Inflammatory macrophage (primary cell): ENCODE data around the gene GON4L.
"Not testable (repeated sequence)": the region's sequence is repeated elsewhere in the genome, so short reads cannot be mapped to it uniquely, and the experiment has no call there.

ENCODE experiments used
- DNase-seq, 2 donors: peaks; one replicate each; pipeline ENCODE4 v3.0.0-alpha.2; 2020 to 2022

The GON4L gene

DNA sequence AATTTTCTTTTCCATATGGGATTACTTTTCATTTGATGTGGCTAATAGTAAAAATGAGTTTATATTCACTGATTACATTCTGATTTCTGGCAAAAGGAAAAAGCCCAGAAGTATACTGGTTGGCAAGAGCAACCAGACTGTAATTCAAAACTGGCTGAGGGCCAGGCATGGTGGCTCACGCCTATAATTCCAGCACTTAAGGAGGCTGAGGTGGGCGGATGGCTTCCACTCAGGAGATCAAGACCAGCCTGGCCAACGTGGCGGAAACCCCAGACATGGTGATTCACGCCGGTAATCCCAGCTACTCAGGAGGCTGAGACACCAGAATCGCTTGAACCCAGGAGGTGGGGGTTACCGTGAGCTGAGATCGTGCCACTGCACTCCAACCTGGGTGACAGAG lies 16.8 kb upstream of the GON4L start:
- DNase-seq, result no peak

DNA sequence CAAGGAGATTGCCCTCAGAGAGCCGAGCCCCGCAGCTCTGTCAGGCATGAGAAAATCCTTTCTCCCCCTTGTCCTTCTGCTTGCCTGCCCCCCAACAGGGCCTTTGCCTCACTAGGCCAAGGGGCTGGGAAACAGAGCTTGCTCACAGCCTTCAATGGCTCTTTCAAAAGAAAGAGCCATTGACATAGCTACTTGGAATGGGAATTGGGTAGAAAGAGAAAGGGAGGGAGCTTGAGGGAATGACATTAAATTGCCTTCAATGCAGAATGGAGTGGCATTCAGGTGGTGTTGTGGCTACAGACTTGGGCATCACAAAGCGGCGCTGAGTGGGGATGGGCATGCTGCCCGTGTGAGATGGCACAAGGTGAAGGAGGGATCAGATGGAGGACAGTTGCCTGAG lies 15.5 kb upstream of the GON4L start:
- DNase-seq, result no peak

DNA sequence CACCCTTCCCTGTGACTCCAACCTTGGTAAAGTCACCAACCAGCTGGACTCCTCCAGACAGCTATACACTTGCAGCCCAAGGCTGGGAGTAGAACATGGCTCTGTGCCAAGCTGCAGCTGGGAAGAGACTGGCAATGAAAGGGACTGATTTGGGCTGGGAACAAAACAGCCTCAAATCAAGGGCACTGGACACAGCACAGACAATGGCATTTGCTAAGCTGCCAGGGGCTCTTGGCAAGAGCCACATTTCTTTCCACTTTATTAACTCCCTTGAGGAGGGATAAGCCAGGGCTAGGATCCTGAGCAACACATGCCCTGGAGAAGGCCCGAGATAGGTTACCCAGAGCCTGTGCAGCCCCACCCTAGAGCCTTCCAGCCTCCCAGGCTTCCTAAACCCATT lies 14.4 kb upstream of the GON4L start:
- DNase-seq, result no peak

DNA sequence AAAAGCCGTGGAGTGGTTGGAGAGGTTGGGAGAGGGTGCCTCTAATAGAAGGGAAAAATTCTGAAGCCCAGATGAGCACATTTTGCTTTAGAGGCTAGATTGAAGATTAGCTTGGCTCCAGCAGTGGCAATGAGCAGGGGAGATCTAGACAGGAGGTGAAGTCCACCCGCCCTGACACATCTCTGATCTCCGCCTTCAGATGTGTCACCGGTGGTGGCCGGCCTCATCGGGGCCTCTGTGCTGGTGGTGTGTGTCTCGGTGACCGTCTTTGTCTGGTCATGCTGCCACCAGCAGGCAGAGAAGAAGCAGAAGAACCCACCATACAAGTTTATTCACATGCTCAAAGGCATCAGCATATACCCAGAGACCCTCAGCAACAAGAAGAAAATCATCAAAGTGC lies 10.8 kb upstream of the GON4L start:
- no peak for DNase-seq

DNA sequence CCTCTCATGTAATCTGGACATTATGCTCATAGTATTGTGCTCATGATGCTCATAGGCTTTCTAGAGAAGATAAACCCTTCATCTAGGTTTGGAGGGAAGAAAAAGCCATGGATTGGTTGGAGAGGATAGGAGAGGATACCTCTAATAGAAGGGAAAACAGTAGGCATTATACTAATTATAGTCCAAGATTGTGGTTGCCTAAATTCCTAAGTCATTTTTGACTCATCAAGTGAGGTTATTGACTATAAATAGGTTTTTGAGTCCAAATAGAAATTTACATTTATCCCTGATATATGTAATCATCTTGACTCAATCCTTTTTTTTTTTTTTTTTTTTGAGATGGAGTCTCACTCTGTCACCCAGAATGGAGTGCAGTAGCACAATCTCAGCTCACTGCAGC lies 7.4 kb upstream of the GON4L start:
- no peak for DNase-seq

DNA sequence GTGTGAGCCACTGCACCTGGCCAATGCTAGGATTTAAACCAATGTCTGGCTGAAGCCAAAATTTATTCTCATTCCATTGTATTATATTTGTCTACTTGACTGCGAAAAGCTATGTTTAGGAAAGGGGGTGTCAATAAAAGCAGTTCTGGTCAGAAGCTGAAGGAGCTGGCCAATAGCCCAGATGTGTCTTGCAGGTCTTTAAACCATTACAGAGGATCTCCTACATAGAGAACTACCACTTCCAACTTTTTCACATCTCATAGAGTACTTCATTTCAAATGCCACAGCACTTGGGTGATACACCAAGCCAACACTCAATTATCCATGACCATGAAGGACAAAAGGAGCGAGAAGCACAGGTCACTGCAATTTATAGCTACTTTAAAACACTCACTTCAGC lies 4.9 kb upstream of the GON4L start:
- DNase-seq, result no peak

DNA sequence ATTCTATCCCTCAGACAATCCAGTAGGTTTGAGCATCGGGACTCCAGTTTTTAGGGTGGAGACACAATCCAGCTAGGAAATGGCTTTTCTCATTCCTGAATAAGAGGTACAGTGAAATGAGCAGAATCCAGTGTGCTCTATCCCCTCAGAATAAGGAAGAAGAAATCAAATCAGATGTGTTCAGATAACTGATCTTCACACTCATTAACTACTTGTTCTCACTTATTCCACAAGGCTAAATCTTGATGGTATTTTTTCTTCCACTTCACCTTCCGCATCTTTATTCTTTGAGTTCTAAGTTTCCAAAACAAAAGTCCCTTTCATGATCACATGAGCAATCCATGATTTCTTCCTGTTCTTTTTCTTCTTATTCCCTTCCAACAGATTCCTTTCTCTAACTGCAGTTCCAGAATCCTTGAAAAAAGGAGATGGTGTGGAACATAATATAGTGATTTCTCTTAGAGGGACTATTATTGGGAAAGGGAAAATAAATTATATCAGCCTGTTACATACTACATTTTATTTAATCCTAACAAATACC lies 4.0 kb upstream of the GON4L start:
- DNase-seq, result no peak

DNA sequence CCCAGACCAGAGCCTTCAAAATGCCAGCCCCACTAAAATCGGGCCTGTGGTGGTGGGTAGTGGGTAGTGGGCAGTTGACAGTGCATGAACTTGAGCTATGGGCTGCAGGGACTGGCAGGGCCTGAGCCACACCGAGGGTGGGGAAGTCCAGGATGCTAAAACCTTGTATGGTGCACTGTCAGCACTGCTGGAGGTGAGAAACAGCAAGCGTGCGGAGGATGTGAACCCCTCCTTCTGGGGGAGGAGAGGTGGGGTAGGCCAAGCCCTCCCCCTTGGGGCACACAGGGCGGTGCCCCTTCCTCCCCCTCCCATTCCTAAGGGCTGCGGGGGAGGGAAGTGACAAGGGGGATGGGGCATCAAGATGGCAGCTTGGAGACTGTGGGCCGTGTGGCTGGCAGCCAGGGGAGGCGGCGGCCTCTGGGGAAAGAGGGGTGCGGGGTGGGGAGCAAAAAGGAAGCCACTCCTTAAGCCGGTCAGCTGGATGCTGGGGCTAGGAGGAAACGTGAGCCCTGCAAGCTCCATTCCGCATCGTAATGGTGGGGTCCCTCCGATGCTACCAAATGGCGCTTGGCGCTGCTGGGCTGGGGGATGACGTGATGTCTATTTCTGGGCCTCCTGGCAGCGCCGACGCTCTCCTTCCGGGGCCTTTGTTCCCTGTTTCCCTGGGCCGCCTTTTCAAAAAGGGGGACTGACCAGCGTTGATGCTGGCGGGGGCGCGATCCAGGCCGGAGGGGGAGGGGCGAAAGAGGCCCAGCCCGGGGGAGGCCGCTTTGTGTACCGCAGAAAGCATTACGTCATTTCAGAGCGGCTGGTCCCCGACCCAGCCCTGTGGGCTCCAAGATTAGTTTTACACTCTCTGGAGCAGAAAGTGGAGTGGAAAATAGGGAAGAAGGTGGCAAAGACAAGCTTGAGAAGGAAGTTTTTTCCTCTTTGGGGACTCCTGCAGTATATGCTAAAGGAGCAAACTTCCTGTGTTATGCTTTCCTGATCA lies 3.2 kb upstream of the GON4L start:
- DNase-seq, result peak; percentile 86 to 93

DNA sequence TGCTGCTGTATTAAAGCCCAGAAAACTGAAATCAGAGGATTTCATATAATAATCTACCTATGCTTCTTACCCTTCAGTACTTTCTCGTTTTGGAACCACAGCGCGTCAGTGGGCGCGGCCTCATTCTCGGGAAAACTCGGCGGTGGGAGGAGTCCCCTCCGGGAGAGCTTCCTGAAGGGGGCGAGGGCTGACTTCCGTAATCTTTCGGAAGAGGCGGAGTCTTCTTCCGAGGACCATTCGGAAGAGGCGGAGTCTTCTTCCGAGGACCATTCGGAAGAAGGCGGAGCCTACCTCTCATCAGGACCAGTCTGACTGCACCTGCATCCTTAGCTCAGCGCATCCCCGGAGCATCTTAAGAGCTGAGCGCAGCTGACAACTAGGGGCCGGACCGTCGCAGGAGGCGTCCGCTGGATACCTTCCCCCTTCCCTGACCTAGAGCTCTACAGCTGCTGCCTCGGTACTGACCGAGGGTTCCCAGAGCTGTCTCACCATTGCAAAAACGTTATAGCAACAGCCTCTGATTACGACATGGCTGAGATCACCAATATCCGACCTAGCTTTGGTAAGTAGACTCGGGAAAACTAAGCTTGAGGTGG lies 2.3 kb upstream of the GON4L start, which contains the start of gene SYT11:
Gene SYT11, plus strand, starts transcription at position 334 of the 596 bp plus-strand sequence. Its CDS starts 195 bp downstream, at position 529.
- peak; percentile 97 to 98 for DNase-seq

DNA sequence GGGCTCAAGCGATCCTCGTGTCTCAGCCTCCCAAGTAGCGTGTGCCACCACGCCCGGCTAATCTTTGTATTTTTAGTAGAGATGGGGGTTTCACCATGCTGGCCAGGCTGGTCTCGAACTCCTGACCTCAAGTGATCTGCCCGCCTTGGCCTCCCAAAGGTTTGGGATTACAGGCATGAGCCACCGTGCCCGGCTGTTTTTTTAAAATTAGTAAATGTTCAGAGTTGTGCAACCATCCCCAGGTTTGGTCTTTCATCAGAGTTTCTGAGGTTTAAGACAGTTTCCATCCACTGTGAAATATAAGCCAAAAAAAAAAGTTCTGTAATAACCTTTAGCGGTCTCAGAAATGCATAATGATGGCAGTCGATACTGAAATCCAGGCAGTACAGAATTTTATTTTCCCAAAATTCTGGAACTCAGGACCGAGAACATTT lies 1.8 kb upstream of the GON4L start:
- no peak for DNase-seq

DNA sequence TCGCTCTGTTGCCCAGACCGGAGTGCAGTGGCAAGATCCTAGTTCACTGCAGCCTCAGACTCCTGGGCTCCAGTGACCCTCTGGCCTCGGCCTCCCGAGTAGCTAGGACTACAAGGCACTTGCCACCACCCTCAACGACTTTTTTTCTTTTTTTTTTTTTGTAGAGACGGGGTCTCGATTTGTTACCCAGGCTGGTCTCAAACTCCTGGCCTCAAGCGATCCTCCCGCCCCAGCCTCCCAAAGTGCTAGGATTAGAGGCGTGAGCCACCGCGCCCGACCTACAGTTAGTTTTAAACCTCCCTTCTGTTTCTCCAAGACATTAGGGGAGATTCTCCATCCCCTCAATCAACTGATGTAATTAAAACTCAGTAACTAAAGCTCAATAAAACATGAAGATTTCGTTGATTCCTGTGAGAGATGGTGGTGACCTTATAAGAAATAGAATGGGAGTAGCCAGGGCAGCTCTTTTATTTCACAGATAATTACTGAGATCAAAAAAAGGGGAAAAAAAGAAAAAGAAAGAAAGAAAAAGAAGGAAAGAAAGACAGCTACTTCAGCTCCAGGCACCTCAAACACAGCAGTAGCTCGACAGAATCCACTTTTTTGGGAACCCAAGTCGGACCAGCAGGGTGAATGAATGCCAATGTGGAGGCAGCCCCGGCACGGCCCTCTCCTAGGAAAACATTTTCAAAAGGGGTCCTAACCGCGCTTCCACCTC lies 598 bp downstream of the GON4L start:
- no peak for DNase-seq

DNA sequence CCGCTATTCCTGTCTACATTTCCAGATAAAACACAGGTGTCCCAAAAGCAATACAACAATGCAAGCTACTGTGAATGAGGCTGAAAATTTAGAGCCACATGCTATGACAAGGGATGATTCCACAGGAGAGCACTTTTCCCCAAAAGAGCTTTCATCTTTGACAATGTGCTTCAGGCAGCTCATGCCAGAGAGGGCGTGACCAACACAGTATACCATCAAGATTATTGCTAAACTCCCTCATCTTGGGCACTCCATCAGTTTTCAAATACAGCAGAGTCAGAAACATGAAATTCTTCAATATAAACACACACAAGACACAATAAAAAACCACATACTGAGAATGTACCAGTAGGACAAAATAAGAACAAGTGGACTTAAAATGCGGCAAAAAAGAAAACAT lies 6.7 kb downstream of the GON4L start:
- no peak for DNase-seq

DNA sequence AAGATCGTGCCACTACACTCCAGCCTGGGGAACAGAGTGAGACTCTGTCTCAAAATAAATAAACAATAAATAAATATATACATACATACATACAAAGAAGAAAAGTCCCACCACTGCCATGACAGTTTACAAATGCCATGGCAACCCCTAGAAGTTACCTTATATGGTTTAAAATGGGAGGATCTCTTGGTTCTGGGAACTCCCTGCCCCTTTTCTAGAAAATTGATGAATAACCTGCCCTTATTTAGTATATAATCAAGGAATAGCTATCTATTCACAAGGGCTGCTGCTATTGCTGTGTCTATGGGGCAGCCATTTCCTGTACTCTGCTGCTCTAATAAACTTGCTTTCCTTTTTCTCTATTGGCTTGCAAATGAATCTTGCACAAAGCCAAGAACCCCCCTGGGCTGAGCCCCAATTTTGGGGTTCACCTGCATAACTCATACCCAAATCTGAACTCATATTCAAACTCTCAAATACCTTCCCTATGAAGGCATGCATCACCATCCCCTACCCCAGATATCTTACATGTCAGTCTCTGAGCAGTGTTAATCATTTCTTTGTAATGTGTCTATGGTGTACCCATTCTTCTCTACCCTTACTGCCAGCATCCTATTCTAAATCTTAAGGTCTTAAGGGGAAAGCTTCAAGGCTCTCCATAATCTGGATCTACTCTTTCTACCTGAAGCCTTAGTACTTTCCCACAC lies 9.0 kb downstream of the GON4L start:
- no peak for DNase-seq

DNA sequence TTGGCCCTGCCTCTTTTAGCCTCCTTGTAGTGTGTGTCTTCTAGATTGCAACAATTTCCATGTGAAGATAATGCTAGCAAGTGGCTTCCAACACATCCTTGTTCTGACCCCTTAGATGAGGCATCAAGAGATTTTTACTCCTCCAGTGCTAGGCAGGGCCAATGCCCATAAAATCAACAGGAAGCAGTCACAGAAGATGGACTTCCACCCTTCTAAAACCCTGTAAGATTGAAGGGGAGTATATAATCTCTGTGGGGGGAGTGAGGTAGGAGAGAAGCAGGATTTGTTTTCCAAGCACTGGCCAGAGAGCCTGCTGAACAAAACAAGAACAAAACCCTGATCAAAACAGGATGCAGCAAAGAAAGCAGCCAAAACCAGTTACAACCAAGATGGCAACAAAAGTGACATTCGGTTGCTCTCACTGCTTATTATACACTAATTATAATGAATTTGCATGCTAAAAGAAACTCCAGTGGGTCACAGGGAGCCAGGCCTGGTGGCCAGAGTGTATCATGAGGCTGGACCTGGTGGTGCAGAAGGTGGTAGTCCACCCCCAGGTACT lies 12.1 kb downstream of the GON4L start:
- no peak for DNase-seq

DNA sequence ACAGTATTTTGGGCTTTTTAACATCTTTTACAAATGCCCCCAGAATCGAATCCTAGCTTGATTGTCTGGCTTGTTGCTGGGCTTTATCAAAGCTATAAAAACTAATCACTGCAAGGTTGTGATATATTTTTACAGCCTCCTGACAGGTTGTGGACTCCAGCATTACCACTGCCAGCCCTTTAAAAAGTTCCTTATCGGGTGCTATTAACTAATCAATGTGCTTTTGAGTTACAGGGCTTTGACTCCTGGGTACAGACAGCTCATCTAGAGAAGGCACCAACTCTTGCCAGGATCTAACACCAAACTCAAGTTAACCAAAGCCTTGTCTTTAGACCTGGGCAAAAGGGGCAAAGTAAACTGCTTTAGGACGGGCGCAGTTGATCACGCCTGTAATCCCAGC lies 16.6 kb downstream of the GON4L start:
- no peak for DNase-seq

DNA sequence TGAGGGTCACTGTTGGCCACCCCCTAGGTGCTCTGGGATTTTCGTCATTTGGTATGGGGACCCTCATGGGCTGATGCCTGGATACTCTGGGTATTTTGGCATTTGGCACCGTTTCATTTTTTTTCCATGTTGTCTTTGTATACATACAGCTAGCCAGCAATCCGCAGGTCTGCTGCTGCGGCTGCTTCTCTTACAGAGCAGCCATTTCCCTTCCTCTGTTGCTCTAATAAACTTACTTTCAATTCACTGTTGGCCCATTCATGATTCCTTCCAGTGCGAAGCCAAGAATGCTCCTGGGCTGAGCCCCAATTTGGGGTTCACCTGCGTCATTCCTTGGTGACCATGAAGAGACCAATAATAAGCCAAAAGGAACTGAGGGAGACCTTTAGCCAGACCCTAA lies 21.5 kb downstream of the GON4L start:
- no peak for DNase-seq

DNA sequence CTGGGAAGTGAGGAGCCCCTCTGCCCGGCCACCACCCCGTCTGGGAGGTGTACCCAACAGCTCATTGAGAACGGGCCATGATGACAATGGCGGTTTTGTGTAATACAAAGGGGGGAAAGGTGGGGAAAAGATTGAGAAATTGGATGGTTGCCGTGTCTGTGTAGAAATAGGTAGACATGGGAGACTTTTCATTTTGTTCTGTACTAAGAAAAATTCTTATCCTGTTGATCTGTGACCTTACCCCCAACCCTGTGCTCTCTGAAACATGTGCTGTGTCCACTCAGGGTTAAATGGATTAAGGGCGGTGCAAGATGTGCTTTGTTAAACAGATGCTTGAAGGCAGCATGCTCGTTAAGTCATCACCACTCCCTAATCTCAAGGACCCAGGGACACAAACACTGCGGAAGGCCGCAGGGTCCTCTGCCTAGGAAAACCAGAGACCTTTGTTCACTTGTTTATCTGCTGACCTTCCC lies 22.1 kb downstream of the GON4L start:
- not testable (repeated sequence) for DNase-seq

DNA sequence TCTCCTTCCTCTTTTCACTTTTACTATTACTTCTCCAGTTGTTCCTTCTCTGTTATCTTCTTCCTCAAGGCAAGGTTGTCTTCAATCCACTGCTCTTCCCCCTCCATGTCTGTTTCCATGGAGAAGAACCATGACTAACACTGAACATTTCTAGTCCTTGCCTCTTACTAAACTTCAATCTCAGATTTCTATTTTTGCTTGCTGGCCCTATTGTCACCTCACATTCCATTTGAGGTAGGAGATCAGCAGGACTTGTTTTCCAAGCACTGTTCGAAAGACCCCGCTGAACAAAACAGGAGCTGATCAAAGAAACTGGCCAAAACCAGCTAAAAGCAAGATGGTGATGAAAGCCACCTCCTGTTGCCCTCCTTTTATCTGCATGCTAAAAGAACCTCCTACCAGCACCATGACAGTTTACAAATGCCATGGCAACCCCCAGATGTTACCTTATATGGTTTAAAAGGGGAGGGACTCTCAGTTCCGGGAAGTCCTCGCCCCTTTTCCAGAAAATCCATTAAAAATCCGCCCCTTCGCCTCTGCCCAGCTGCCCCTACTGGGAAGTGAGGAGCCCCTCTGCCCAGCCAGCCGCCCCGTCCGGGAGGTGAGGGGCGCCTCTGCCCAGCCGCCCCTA lies 22.6 kb downstream of the GON4L start:
- DNase-seq, result peak; percentile 21 to 45

DNA sequence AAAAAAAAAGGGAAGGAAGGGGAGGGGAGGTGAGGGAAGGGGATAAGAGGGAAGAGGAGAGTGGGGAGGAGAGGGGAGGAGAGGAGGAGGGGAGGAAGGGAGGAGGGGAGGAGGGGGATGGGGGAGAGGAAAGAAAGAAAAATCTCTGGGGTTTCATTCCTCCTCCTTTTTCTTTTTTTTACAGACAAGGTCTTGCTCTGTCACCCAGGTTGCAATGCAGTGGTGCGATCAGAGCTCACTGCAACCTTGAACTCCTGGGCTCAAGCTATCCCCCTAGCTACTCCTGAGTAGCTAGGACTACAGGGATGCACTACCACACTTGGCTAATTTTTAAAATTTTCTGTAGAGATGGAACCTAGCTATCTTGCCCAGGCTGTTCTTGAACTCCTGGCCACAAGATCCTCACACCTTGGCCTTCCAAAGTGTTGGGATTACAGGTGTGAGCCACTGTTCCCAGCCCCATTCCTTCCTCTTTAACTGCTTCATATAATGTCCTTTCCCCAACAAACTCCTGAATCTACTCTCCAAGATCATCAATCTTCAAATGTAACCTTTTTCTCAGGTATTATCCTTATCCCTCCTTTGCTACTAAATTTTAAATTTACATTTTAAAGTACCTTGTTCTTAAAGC lies 23.2 kb downstream of the GON4L start:
- DNase-seq, result no peak

DNA sequence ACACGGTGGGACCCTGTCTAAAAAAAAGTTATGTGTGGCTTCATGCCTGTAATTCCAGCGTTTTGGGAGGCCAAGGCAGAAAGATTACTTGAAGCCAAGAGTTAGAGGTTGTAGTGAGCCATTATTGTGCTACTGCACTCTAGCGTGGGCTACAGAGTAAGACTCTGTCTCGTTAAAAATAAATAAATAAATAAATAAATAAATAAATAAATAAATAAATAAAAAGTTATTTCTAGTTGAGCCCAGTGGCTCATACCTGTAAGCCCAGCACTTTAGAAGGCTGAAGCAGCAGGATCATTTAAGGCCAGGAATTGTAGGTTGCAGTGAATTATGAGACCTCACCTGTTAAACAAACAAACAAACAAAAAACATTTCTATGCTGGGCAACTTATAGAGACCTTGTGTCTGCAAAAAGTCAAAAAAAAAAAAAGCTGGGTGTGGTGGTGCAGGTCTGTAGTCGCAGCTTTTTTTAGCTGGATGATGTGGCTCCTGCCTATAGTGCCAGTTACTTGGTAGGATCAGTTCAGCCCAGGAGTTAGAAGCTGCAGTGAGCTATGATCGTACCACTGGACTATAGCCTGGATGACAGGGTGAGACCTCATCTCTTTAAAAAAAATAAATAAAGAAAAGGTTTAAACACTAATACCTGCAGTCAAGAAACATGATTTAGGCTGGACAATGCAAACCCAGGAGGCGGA lies 25.6 kb downstream of the GON4L start:
- no peak for DNase-seq
